Body of pancreas (tissue), 4 donors: ENCODE measurements around the gene NR3C2. TPM values are rescaled to one million over a fixed set of nuclear protein-coding genes. Genes with fewer than 3 reads are reported as not detected.

Source experiments
- ATAC-seq: fragments of 150-250 bp; one replicate; pipeline ENCODE4 v1.9.1; 2016
- DNase-seq, 4 donors: peaks; one replicate each; pipeline ENCODE4 v3.0.0-alpha.2; 2019
- H3K27ac ChIP-seq, 4 donors: fragments of 200-600 bp; sonication (generic); 1 replicate in 3 of 4; 2 replicates in 1 of 4; pipeline versions ENCODE4 v1.5.1 to v1.6.1; 2016 to 2019; ENCODE audit warnings: mild to moderate bottlenecking in 1 of 4, mixed read lengths in 1 of 4, moderate library complexity in 1 of 4
- H3K27me3 ChIP-seq, 2 donors: fragments of 200-600 bp; sonication (generic); one replicate each; pipeline ENCODE4 v1.6.0; 2016; ENCODE audit warnings: mild to moderate bottlenecking in 1 of 2
- H3K36me3 ChIP-seq, 2 donors: fragments of 200-600 bp; sonication (generic); replicated peaks in 1 of 2; 2 replicates each; pipeline ENCODE4 v1.5.1; 2016; ENCODE audit warnings: low read depth in 2 of 2; ENCODE audit not compliant: insufficient read depth in 1 of 2
- H3K4me1 ChIP-seq: fragments of 200-600 bp; sonication (generic); one replicate; pipeline ENCODE4 v1.6.0; 2016
- H3K4me3 ChIP-seq, 2 donors: fragments of 200-600 bp; sonication (generic); 1 replicate in 1 of 2; 2 replicates in 1 of 2; pipeline ENCODE4 v1.5.1; 2016 to 2019
- H3K9me3 ChIP-seq, 3 donors: fragments of 200-600 bp; sonication (generic); 1 replicate in 2 of 3; 2 replicates in 1 of 3; pipeline ENCODE4 v1.5.1; 2016
- CTCF ChIP-seq, 7 experiments: fragments of 450-650 bp in 4 of 7; fragments of 200-600 bp in 3 of 7; sonication (generic) in 3 of 7; IDR thresholded peaks; one replicate each; pipeline ENCODE4 v1.5.1; 2016 to 2019; ENCODE audit warnings: antibody characterized with exemption in 7 of 7
- POLR2A ChIP-seq, 3 donors: fragments of 450-650 bp; IDR thresholded peaks; one replicate each; pipeline ENCODE4 v1.6.1; 2016; ENCODE audit warnings: antibody characterized with exemption in 3 of 3, mild to moderate bottlenecking in 2 of 3
- WGBS, 2 donors: methylation state at CpG; one replicate each; pipeline ENCODE4 v1.1.5; 2017; 5-methylcytosine and 5-hydroxymethylcytosine counted together
- intact Hi-C: fragments of 100-400 bp; cut with DNase I; formaldehyde crosslinking; loops from one replicate; pipeline ENCODE4 v1.15.1; 2023
- total RNA-seq, 2 donors: library from RNA; depleted of rRNA; stranded (reverse); fragments of >200 nt; gene quantifications; one replicate each; pipeline ENCODE4 v1.1.0, GENCODE V29; 2016

The NR3C2 gene
- total RNA-seq, 2 donors from 2014 or later, result 14.8 to 18.8 TPM

DNA sequence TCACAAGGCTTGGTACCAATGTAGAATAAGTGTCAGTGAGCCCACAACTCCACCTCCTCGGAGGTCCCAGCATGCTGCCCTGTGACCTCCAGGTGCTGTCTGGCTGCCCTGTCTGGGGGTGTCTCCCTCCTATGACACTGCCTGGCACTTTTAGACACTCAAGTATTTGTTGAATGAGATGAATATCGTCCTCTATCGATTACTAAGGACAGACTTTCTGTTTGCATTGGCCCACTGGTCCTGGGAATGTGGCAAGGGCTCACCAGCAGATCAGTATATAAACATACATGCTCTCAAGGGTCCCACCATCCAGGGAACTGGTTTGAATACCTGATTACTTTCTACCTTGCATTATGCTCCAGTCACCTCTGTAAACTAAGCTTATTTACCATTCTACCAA, 333.0 kb downstream of the NR3C2 start:
- Histone ChIP-seq H3K4me3 (no peak overlapping the region), H3K27ac (no peak overlapping the region), H3K36me3 (peaks cover 0 to 5% of the 10 kb centered on the region in 2 donors), H3K4me1 (no peaks in the 10 kb centered on the region), H3K9me3 (peaks cover 0 to 5% (median 0%) of the 10 kb centered on the region in 3 donors), H3K27me3 (no peaks in the 10 kb centered on the region)
- intact Hi-C loops, result no loop called here
- DNase-seq (no peak), ATAC-seq (no peak)
- WGBS, 2 donors, result 56 to 63% methylated on average over 3 of the region's 3 CpGs
- TF ChIP-seq CTCF (IDR thresholded peaks at IDR 0.05) (no peak), POLR2A (IDR thresholded peaks at IDR 0.05) (no peak)

DNA sequence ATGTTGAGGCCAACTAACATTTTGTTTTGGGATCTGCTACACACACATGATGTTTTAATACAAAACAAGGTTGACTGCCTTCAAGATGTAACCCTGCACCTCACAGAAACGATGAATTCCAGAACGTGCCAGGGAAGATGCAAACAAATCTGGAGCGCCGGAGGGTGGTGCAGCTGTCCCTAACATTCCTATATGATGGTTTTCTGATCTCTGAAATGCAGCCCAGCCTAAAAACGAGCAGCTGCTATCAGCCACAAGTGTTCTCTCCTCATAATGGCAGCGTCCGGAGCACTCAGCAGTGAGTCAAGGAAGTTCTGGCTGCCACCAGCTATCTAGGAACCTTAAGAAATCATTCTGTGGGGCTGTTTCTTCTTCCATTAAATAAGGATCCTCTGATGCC, 333.4 kb downstream of the NR3C2 start:
- TF ChIP-seq CTCF (IDR thresholded peaks at IDR 0.05) (no peak), POLR2A (IDR thresholded peaks at IDR 0.05) (no peak)
- Histone ChIP-seq H3K27ac (no peak overlapping the region), H3K4me1 (no peaks in the 10 kb centered on the region)

DNA sequence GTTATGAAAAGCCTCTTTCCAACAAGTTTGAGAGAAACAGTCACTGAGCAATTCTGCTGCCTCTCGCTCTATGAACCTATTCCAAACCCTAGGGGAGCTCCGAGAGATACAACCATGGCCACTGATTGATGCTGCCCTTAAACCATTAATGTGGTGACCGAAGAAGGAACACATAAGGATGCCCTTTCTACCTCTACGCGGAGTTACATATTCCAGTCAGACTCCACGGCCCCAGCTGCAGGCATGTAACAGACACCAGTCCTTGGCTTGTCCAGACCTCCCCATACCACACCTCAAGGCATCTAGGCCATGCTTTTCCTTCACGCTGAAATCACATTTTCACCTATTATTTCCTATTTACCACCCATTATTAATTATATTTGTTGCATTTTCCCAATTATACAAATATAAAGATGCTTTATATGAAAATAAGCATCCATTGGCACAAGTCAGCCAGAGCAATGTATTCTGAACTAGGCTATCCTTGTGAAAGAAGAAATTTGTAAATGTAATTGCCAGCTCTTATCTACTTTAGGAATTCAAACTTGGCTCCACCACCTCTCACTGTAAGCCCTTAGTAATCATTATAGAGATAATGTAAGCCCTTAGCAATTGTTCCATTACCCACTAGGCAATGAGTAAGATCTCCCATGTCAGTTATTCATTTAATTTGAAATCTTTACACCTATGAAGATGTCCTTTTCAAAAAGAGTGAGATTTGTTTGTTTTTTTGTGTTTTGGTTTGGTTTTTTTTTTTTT, 338.4 kb downstream of the NR3C2 start:
- DNase-seq (no peak), ATAC-seq (no peak)
- no peaks in the 10 kb centered on the region for H3K36me3 ChIP-seq
- no peak overlapping the region for H3K27ac ChIP-seq
- H3K9me3 ChIP-seq, result peaks cover 0 to 5% (median 0%) of the 10 kb centered on the region in 3 donors
- H3K4me3 ChIP-seq, result no peak overlapping the region
- TF ChIP-seq CTCF (IDR thresholded peaks at IDR 0.05), result no peak
- TF ChIP-seq POLR2A (IDR thresholded peaks at IDR 0.05), result no peak
- no peaks in the 10 kb centered on the region for H3K27me3 ChIP-seq
- H3K4me1 ChIP-seq, result no peaks in the 10 kb centered on the region
- intact Hi-C loops, result no loop called here
- WGBS, 2 donors, result 86 to 91% methylated on average over 7 of the region's 7 CpGs

More for the DNA sequence above, 333.4 kb downstream of the NR3C2 start:
- Histone ChIP-seq H3K9me3 (peaks cover 0 to 5% (median 0%) of the 10 kb centered on the region in 3 donors), H3K4me3 (no peak overlapping the region), H3K27me3 (no peaks in the 10 kb centered on the region), H3K36me3 (peaks cover 0 to 2% of the 10 kb centered on the region in 2 donors)
- WGBS, 2 donors, result 89 to 98% methylated on average over 7 of the region's 7 CpGs
- DNase-seq (no peak), ATAC-seq (no peak)
- intact Hi-C loops, result no loop called here

DNA sequence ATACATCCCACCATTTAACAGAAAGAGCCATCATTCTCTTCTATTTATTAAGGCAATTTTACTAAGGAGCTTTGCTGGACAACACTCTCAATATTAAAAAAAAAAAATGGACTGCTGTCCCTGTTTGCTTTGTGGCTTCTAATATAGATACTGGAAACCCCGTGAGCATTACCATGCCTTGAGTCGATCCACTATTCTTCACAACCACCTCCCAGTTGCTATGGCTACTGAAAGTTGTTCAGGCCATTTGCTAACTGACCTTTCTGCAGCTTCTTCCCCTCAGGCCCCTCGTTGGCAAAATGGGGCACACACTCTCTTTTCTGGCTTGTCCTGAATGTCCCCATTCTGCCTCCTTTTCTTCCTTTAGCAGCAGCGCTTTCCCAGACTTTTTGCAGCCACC, 340.4 kb downstream of the NR3C2 start:
- intact Hi-C loops, result no loop called here
- no peak for TF ChIP-seq POLR2A (IDR thresholded peaks at IDR 0.05)
- no peak for TF ChIP-seq CTCF (IDR thresholded peaks at IDR 0.05)
- H3K27ac ChIP-seq, result no peak overlapping the region
- DNase-seq, result no peak
- whole genome bisulfite sequencing, 2 donors, result 67 to 82% methylated on average over 4 of the region's 4 CpGs
- H3K4me1 ChIP-seq, result no peaks in the 10 kb centered on the region
- H3K36me3 ChIP-seq, result no peaks in the 10 kb centered on the region
- no peak overlapping the region for H3K4me3 ChIP-seq
- peaks cover 0 to 4% (median 0%) of the 10 kb centered on the region in 3 donors for H3K9me3 ChIP-seq
- no peak for ATAC-seq
- H3K27me3 ChIP-seq, result no peaks in the 10 kb centered on the region

DNA sequence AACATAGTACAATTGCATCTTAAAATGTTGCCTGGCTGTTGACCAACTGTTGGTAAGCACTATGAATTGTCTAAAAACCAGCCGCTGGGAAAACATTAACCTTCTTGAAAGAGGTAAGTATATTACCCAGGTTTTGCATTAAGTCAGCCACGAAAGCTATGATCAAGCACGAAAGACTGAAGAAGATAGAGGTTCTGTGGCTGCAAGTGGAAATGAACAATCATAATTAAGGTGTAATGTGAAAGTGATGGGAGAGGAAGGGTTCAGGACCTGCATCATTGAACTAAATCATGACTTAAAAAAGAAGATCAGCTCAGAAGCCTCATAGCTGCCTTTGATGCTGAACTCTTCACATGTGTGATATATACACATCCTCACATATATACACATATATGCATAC, 341.0 kb downstream of the NR3C2 start:
- no peaks in the 10 kb centered on the region for H3K27me3 ChIP-seq
- no peak overlapping the region for H3K4me3 ChIP-seq
- no peak for DNase-seq
- 71 to 93% methylated on average over 3 of the region's 3 CpGs for WGBS, 2 donors
- no peak overlapping the region for H3K27ac ChIP-seq
- no peaks in the 10 kb centered on the region for H3K36me3 ChIP-seq
- ATAC-seq, result no peak
- intact Hi-C loops, result no loop called here
- no peaks in the 10 kb centered on the region for H3K9me3 ChIP-seq
- H3K4me1 ChIP-seq, result no peaks in the 10 kb centered on the region
- TF ChIP-seq CTCF (IDR thresholded peaks at IDR 0.05), result no peak
- no peak for TF ChIP-seq POLR2A (IDR thresholded peaks at IDR 0.05)
